ENCODE data around the gene OXER1. TPM values are rescaled to one million over a fixed set of nuclear protein-coding genes. Genes with fewer than 3 reads are reported as not detected.

OXER1 gene
- total RNA-seq, 4 donors from 2014 or later: 0.75 to 2.0 (median 0.96) TPM

DNA sequence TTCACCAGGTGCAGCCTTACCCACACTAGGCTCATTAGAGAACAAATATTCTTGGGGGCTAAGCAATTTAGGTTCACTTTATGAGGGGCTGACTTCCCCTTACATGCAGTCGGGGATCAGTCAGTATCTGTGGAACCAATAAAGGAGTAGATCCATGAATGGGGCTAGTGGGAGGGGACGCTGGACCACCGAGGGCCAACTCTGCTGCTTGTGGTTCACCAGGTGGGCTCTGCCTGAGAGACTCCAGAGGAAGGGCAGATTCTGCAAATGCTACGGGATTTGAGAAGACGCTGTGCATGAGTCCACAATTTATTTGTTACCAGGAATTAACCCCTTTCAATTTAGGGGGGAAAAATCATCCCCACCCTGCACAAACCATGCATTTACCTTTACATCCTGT is 44.4 kb upstream of the OXER1 start:
- no peak for TF ChIP-seq CTCF (IDR thresholded peaks at IDR 0.05; ENCODE audit: low read depth)

DNA sequence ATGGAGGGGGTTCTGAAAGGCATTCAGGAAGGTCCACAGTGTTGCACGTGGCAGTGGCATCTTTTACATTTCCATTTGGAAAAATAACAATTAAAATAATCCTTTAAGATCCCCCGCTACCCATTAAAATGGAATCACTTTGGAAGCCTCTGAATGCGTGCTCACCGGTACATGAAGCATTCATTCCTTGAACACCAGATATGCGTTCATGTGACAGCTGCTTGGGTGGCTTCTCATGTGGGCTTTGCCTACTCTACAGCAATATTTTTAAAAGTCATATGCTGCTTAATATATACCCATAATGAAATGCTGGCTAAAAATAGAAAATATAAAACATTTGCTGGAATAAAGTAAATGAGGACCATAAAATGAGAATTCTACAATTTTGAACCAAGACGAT is 42.9 kb upstream of the OXER1 start:
- no peak for TF ChIP-seq CTCF (IDR thresholded peaks at IDR 0.05; ENCODE audit: low read depth)

GRCh38 chr2:42804891-42805290 is 41.0 kb upstream of the OXER1 start:
- no peak for TF ChIP-seq CTCF (IDR thresholded peaks at IDR 0.05; ENCODE audit: low read depth)

DNA sequence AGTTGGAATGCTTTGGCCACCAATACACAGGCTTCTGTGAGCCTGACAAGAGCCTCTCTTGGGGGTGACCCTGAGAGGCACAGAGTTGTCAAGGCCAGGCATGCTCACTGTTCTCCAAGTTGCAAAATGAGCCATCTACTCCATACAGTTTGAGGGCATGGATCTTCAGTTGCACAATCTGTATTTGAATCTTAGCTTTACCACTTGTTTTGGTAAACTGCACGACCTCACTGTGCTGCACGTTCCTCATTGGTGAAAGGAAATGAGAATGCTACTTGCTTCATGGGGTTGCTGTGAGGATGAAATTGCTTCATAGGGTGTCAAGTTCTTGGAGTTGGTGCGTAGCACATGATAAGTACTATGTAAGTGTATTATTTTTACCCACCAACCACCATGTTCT is 40.4 kb upstream of the OXER1 start:
- TF ChIP-seq CTCF (IDR thresholded peaks at IDR 0.05; ENCODE audit: low read depth): no peak

- no peak for TF ChIP-seq CTCF (IDR thresholded peaks at IDR 0.05; ENCODE audit: low read depth)
Measured at GRCh38 chr2:42802150-42802549, 38.2 kb upstream of the OXER1 start.

DNA sequence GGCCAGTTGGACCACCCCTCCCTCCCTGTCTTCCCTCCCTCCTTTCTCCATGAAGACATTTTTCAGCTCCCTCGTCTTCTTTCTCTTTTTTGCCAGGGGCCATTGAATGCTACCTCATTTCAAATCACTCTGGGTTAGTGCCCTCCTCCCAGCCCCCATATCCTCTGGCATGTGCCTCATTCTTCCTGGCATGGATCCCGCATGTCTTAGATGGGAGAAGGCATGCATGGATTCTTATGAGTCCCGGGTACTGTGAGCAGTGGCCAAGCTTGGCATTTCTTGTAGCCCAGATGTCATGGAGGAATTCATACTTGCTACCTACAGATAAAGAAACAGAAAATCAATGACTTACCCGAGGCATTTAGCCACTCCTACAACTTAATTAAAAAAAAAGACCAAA is 37.4 kb upstream of the OXER1 start:
- no peak for TF ChIP-seq CTCF (IDR thresholded peaks at IDR 0.05; ENCODE audit: low read depth)

DNA sequence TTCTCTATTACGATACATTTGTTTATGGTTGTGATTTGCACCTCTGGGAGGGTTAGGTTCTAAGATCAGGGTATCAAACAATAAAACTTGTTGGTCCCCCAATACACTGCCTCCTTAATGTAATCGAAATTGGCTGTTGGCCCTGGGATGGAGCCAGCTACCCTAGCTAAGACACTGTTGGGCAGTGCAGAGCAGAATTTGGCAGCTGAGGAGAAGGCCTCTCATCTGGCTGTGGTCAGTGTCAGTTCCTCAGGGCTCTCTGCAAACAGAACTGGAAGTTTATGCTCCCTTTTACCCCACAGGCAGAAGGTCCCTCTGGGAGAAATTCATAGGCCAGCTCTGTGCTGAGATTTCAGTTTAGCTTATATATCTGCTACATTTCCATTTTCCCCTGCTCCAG is 37.0 kb upstream of the OXER1 start:
- no peak for TF ChIP-seq CTCF (IDR thresholded peaks at IDR 0.05; ENCODE audit: low read depth)

All from subcutaneous adipose tissue (tissue), 4 donors.